Astrocyte (in vitro differentiated cells and primary cell): Measurements from ENCODE around the gene STPG3.
"Not testable (repeated sequence)": the region's sequence is repeated elsewhere in the genome, so short reads cannot be mapped to it uniquely, and the experiment has no call there.

Source experiments
- CTCF ChIP-seq: IDR thresholded peaks from 2 replicates; pipeline ENCODE4 v1.5.1; 2011; ENCODE audit warnings: low read depth, mild to moderate bottlenecking, inconsistent platforms, low read length, moderate library complexity; ENCODE audit not compliant: insufficient read depth
- EZH2 ChIP-seq: IDR thresholded peaks from 2 replicates; pipeline ENCODE4 v1.6.1; 2012; ENCODE audit warnings: mild to moderate bottlenecking, low read length, inconsistent platforms; ENCODE audit not compliant: insufficient read depth

DNA sequence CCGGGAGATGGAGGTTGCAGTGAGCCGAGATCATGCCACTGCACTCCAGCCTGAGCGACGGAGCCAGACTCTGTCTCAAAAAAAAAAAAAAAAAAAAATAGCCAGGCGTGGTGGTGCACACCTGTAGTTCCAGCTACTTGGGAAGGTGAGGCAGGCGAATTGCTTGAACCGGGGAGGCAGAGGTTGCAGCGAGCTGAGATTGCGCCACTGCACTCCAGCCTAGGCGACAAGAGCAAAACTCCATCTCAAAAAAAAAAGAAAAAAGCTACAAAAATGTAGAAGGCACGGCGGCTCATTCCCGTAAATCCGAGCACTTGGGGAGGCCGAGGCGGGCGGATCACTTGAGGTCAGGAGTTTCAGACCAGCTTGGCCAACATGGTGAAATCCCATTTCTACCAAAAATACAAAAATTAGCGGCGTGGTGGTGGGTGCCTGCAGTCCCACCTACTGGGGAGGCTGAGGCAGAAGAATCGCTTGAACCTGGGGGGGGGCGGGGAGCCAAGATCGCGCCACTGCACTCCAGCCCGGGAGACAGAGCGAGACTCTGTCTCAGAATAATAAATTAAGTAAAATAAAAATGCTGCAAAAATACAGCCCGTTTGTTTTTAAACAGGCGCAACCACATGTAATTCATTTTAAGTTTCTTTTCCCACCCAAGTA is 11.4 kb upstream of the STPG3 start:
- TF ChIP-seq CTCF, EZH2: not testable (repeated sequence)
